Motor neuron (in vitro differentiated cells): Measurements from ENCODE around the gene TMCC1. TPM values are rescaled to one million over a fixed set of nuclear protein-coding genes. Genes with fewer than 3 reads are reported as not detected.

Experiments used
- total RNA-seq, 8 experiments: library from RNA; unstranded; fragments of 300-600 nt; gene quantifications; 2 replicates each; pipeline versions ENCODE4 v1.2.3 to v1.2.4, GENCODE V29; 2022

TMCC1 gene
- total RNA-seq, 8 experiments from 2014 or later: 20.0 to 53.2 (median 33.8) TPM

Other genes with a start within 250 kb of the TMCC1 start
- 10 to 100 TPM in 1 of 8 experiments, 1 to 10 TPM in 4, under 1 TPM in 3; 0.31 to 57.2 (median 2.3) TPM for gene TRH, start 81.0 kb upstream of the TMCC1 start, total RNA-seq
- gene ALG1L2, start 188.1 kb upstream of the TMCC1 start, total RNA-seq: 1 to 10 TPM in 3 of 8 experiments, under 1 TPM in 3, not detected in 2; 0.22 to 3.1 (median 1.2) TPM